ENCODE results near the gene TPRX1.

- no peak for TF ChIP-seq CTCF (IDR thresholded peaks at IDR 0.05; ENCODE audit: low read length)
- no peak for TF ChIP-seq EZH2 (optimal IDR thresholded peaks at IDR 0.05; ENCODE audit: low read depth, low read length)
- no peak for TF ChIP-seq EZH2phosphoT487 (IDR thresholded peaks at IDR 0.05; ENCODE audit: low read length)
These were observed 15.5 kb upstream of the TPRX1 start for GRCh38 chr19:47819858-47820257.

Measured in MM.1S (cell line).